ENCODE data around the gene ATR. TPM values are rescaled to one million over a fixed set of nuclear protein-coding genes. Genes with fewer than 3 reads are reported as not detected.

ATR gene
- total and polyA plus RNA-seq, 9 of the 15 experiments (the other 6 are each of a cell fraction or from before 2014, with no cell fraction given), result 18.0 to 37.8 (median 23.2) TPM

GRCh38 chr3:142578329-142579223 lies at the start of gene ATR (continued):
- TF ChIP-seq ZFP30 (CRISPR knock-in tag; IDR thresholded peaks at IDR 0.05; ENCODE audit: borderline replicate concordance) (no peak), HNRNPL (IDR thresholded peaks at IDR 0.05; ENCODE audit: low read depth, low read length) (no peak), HOMEZ (CRISPR knock-in tag; IDR thresholded peaks at IDR 0.05) (no peak), GMEB1 (CRISPR knock-in tag; IDR thresholded peaks at IDR 0.05) (peak; percentile 96), DEAF1 (CRISPR knock-in tag; IDR thresholded peaks at IDR 0.05) (no peak), ARID3A (IDR thresholded peaks at IDR 0.05; ENCODE audit: borderline replicate concordance, low read depth, low read length) (0 out of 2 replicates have a peak, but pooled peaks have one; percentile 18), NR0B1 (IDR thresholded peaks at IDR 0.05; ENCODE audit: partially characterized antibody) (no peak), LARP7 (IDR thresholded peaks at IDR 0.05) (no peak), TFAP4 (CRISPR knock-in tag; IDR thresholded peaks at IDR 0.05; ENCODE audit: borderline replicate concordance) (peak; percentile 90), TEAD4 (IDR thresholded peaks at IDR 0.05; ENCODE audit: low read length) (no peak), TEAD4 (CRISPR knock-in tag; IDR thresholded peaks at IDR 0.05; ENCODE audit: borderline replicate concordance) (no peak), CBX2 (IDR thresholded peaks at IDR 0.05; ENCODE audit: insufficient read depth, low read length, poor library complexity, severe bottlenecking) (no peak), ZNF133 (CRISPR knock-in tag; IDR thresholded peaks at IDR 0.05) (no peak), ARID1B (IDR thresholded peaks at IDR 0.05) (peak; percentile 51), SETDB1 (IDR thresholded peaks at IDR 0.05; ENCODE audit: low read length) (peak; percentile 7), ZNF41 (CRISPR knock-in tag; conservative IDR thresholded peaks at IDR 0.05) (no peak), IRF2 (CRISPR knock-in tag; IDR thresholded peaks at IDR 0.05) (no peak)
